IPS-NIHi7 (cell line): ENCODE data around the gene PCSK4.

Experiments used
- DNase-seq: peaks from one replicate; pipeline ENCODE4 v3.0.0; 2012; ENCODE audit warnings: mixed read lengths; ENCODE audit errors: extremely low spot score

PCSK4 gene

GRCh38 chr19:1470305-1471009, 19.7 kb downstream of the PCSK4 start:
- peak; percentile 74 for DNase-seq

GRCh38 chr19:1470055-1470304, 20.2 kb downstream of the PCSK4 start:
- DNase-seq, result no peak

DNA sequence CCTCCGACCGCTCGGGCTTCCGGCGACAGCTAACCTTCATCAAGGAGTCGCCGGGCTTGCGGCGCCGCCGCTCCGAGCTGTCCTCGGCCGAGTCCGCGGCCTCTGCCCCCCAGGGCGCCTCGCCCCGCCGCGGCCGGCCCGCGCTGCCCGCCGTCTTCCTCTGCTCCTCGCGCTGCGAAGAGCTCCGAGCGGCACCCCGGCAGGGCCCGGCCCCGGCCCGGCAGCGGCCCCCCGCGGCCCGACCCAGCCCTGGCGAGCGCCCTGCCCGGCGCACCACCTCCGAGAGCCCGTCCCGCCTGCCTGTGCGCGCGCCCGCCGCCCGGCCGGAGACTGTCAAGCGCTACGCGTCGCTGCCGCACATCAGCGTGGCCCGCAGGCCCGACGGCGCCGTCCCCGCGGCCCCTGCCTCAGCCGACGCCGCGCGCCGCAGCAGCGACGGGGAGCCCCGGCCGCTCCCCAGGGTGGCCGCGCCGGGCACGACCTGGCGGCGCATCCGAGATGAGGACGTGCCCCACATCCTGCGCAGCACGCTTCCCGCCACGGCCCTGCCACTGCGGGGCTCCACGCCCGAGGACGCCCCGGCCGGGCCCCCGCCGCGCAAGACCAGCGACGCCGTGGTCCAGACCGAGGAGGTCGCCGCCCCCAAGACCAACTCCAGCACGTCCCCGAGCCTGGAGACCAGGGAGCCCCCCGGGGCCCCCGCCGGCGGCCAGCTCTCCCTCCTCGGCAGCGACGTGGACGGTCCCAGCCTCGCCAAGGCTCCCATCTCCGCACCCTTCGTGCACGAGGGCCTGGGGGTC, 20.7 kb downstream of the PCSK4 start:
- peak; percentile 29 for DNase-seq

DNA sequence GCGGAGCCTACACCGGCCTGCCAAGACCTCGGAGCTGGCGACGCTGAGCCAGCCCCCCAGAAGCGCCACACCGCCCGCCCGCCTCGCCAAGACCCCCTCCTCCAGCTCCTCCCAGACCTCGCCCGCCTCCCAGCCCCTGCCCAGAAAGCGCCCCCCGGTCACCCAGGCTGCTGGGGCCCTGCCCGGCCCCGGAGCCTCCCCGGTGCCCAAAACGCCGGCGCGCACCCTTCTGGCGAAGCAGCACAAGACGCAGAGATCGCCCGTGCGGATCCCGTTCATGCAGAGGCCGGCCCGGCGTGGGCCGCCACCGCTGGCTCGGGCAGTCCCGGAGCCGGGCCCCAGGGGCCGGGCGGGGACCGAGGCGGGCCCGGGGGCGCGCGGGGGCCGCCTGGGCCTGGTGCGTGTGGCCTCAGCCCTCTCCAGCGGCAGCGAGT, 21.3 kb downstream of the PCSK4 start:
- DNase-seq, result peak; percentile 42

DNA sequence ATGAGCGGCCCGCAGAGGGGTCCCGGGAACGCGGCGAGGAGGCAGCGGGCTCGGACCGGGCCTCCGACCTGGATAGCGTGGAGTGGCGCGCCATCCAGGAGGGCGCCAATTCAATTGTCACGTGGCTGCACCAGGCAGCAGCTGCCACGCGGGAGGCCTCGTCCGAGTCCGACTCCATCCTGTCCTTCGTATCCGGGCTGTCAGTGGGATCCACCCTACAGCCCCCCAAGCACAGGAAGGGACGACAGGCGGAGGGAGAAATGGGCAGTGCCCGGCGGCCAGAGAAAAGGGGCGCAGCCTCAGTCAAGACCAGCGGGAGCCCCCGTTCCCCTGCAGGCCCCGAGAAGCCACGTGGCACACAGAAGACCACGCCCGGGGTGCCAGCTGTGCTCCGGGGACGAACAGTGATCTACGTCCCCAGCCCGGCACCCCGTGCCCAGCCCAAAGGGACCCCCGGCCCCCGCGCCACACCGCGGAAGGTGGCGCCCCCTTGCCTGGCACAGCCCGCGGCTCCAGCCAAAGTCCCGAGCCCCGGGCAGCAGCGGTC, 21.8 kb downstream of the PCSK4 start:
- DNase-seq, result no peak

- peak; percentile 40 for DNase-seq
Measured at GRCh38 chr19:1467490-1468273, 22.5 kb downstream of the PCSK4 start.

DNA sequence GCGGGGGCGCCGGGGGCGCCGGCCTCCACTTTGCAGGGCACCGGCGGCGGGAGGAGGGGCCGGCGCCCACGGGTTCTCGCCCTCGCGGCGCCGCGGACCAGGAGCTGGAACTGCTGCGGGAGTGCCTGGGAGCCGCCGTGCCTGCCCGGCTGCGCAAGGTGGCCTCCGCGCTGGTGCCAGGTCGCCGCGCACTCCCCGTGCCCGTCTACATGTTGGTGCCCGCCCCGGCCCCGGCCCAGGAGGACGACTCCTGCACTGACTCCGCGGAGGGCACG, 23.0 kb downstream of the PCSK4 start:
- no peak for DNase-seq

- DNase-seq, result no peak
Measured at GRCh38 chr19:1466461-1467214, 23.5 kb downstream of the PCSK4 start.

DNA sequence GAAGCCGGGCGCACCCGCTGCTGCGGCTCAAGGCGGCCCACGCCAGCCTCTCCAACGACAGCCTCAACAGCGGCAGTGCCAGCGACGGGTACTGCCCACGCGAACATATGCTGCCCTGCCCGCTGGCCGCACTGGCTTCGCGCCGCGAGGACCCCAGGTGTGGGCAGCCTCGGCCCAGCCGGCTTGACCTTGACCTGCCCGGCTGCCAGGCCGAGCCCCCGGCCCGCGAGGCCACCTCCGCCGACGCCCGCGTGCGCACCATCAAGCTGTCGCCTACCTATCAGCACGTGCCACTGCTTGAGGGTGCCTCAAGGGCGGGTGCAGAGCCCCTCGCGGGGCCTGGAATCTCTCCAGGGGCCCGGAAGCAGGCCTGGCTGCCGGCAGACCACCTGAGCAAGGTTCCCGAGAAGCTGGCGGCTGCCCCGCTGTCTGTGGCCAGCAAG, 24.1 kb downstream of the PCSK4 start:
- no peak for DNase-seq

GRCh38 chr19:1465191-1466016, 24.7 kb downstream of the PCSK4 start:
- DNase-seq, result peak; percentile 66

DNA sequence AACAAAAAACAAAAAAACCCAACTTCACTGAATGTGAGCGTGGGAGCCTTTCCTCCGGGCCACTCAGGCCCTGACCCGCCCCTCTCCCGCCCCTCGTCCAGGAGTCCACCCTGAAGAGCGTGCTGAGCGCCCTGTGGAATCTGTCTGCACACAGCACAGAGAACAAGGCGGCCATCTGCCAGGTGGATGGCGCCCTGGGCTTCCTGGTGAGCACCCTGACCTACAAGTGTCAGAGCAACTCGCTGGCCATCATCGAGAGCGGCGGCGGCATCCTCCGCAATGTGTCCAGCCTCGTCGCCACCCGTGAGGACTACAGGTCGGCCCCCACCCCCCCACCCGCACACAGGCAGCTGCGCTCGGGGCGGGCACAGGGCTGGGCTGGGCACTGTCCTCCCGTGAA, 28.3 kb downstream of the PCSK4 start:
- DNase-seq, result no peak

DNA sequence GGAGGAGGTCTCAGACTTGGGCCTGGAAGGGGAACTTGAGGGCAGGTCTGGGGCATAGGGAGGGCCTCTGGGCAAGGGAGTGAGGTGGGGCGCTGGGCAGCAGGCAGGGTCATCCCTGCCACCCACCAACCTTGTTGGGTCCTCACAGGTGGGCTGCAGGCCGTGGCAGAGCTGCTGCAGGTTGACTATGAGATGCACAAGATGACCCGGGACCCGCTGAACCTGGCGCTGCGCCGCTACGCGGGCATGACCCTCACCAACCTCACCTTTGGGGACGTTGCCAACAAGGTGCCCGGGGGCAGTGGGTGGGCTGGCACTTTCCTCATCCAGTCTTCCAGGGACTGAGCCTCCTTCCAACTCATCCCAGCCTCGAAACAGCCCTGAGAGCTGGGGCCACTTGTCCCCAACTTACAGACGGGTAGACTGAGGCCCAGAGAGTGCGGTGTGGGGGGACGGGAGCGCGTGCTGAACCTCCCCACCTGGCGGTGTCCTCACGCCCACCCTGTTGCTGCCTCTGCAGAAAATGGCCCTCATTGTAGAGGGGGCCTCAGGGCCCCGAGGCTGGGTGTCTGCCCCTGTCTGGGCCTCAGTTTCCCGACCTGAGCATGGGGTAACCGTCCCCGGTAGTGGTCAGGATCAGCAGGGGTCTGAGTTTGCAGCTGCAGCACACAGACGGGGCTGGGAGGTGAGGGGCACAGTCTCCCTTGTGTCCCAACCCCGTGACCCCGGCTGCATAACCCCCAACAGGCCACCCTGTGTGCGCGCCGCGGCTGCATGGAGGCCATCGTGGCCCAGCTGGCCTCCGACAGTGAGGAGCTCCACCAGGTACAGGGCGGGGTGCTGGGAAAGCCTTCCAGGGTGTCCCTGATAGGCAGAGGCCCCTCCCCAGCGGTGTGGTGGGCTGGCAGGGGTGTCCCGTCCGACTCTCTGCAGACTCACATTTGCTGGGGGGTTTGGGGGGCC, 29.8 kb downstream of the PCSK4 start:
- no peak for DNase-seq

- DNase-seq, result no peak
Measured at GRCh38 chr19:1459479-1459878, 30.7 kb downstream of the PCSK4 start.

GRCh38 chr19:1457892-1458291, 32.3 kb downstream of the PCSK4 start:
- DNase-seq, result no peak

- no peak for DNase-seq
Measured at GRCh38 chr19:1457031-1457739, 33.0 kb downstream of the PCSK4 start.

GRCh38 chr19:1456121-1456900, 33.8 kb downstream of the PCSK4 start:
- no peak for DNase-seq

- DNase-seq, result peak; percentile 94
Measured at GRCh38 chr19:1455336-1456120, 34.6 kb downstream of the PCSK4 start.

- DNase-seq, result no peak
Measured at GRCh38 chr19:1455002-1455335, 35.2 kb downstream of the PCSK4 start.
